IMR-90 (cell line): ENCODE results near the gene TJP1. TPM values are rescaled to one million over a fixed set of nuclear protein-coding genes. Genes with fewer than 3 reads are reported as not detected.

ENCODE experiments used
- ATAC-seq: fragments of 200-7000 bp; cut with Tn5 transposase; 2 replicates; pipeline ENCODE4 v1.9.1; 2020; ENCODE audit warnings: low read depth, mild to moderate bottlenecking, moderate library complexity
- BruUV-seq: library from RNA; stranded (reverse); fragments of 400-500 nt; replicated peaks from 2 replicates; lab custom pipeline; 2021; lab: Mats Ljungman, UMichigan
- CTCF ChIA-PET: fragments of 300-600 bp; formaldehyde crosslinking; extraction: SDS; loops from one replicate; lab custom pipeline; 2021; ENCODE audit warnings: antibody characterized with exemption; lab: Yijun Ruan, JAX
- POLR2A ChIA-PET: fragments of 300-600 bp; sonication (Branson Sonifier 250); formaldehyde crosslinking; loops from one replicate; lab custom pipeline; 2022; ENCODE audit warnings: antibody characterized with exemption; ENCODE audit not compliant: unreplicated experiment; lab: Charles Lee
- DNase-seq: peaks from one replicate; pipeline ENCODE4 v3.0.0; 2013
- H2AFZ ChIP-seq: replicated peaks from 2 replicates; pipeline ENCODE3; 2013; ENCODE audit warnings: low read length, mild to moderate bottlenecking; ENCODE audit not compliant: poor library complexity
- H2AK5ac ChIP-seq: 2 replicates; pipeline ENCODE4 v1.6.1; 2013; ENCODE audit warnings: low read depth, low read length, inconsistent platforms
- H2AK9ac ChIP-seq: replicated peaks from 2 replicates; pipeline ENCODE3; 2013; ENCODE audit warnings: mild to moderate bottlenecking, low read depth, low read length, moderate library complexity; ENCODE audit not compliant: poor library complexity
- H2BK120ac ChIP-seq: 2 replicates; pipeline ENCODE4 v1.6.1; 2013; ENCODE audit warnings: low read depth, low read length, inconsistent platforms
- H2BK15ac ChIP-seq: 3 replicates; pipeline ENCODE4 v1.6.1; 2013; ENCODE audit warnings: low read depth, low read length, inconsistent platforms
- H2BK20ac ChIP-seq: 2 replicates; pipeline ENCODE4 v1.6.1; 2013; ENCODE audit warnings: low read depth, mild to moderate bottlenecking, inconsistent platforms, low read length, moderate library complexity
- H2BK5ac ChIP-seq: 2 replicates; pipeline ENCODE4 v1.6.1; 2013; ENCODE audit warnings: mild to moderate bottlenecking, low read depth, low read length, inconsistent platforms; ENCODE audit not compliant: poor library complexity, severe bottlenecking
- H3K14ac ChIP-seq: replicated peaks from 2 replicates; pipeline ENCODE4 v1.6.1; 2013; ENCODE audit warnings: low read depth, low read length, inconsistent platforms
- H3K18ac ChIP-seq: 2 replicates; pipeline ENCODE4 v1.6.1; 2013; ENCODE audit warnings: low read depth, low read length, control low read depth
- H3K23ac ChIP-seq: 2 replicates; pipeline ENCODE4 v1.6.1; 2013; ENCODE audit warnings: low read depth, low read length, inconsistent platforms
- H3K27ac ChIP-seq: 2 replicates; pipeline ENCODE4 v1.5.1; 2013; ENCODE audit warnings: mild to moderate bottlenecking, control low read depth, low read length; ENCODE audit not compliant: insufficient read depth
- H3K27me3 ChIP-seq: 2 replicates; pipeline ENCODE4 v1.6.1; 2013; ENCODE audit warnings: low read length; ENCODE audit not compliant: control insufficient read depth, insufficient read depth
- H3K36me3 ChIP-seq: 2 replicates; pipeline ENCODE4 v1.6.1; 2013; ENCODE audit warnings: low read length, mixed read lengths; ENCODE audit not compliant: control insufficient read depth, insufficient read depth
- H3K4ac ChIP-seq: 2 replicates; pipeline ENCODE4 v1.6.1; 2013; ENCODE audit warnings: low read depth, low read length, inconsistent platforms
- H3K4me1 ChIP-seq: 2 replicates; pipeline ENCODE4 v1.6.1; 2013; ENCODE audit warnings: low read length, mixed read lengths; ENCODE audit not compliant: control insufficient read depth, insufficient read depth
- H3K4me2 ChIP-seq: 2 replicates; pipeline ENCODE4 v1.6.1; 2013; ENCODE audit warnings: low read depth, mild to moderate bottlenecking, control low read depth, low read length, moderate library complexity
- H3K4me3 ChIP-seq: 2 replicates; pipeline ENCODE4 v1.5.1; 2013; ENCODE audit warnings: low read depth, mild to moderate bottlenecking, control low read depth, low read length, moderate library complexity; ENCODE audit not compliant: insufficient read depth
- H3K56ac ChIP-seq: 2 replicates; pipeline ENCODE4 v1.6.1; 2013; ENCODE audit warnings: low read length, inconsistent platforms; ENCODE audit not compliant: insufficient read depth; ENCODE audit errors: extremely low read depth
- H3K79me1 ChIP-seq, 2 experiments: 2 replicates each; pipeline ENCODE4 v1.6.1; 2013; ENCODE audit warnings: low read length in 2 of 2, inconsistent platforms in 1 of 2, low read depth in 1 of 2
- H3K9ac ChIP-seq: 2 replicates; pipeline ENCODE4 v1.6.1; 2013; ENCODE audit warnings: low read depth, low read length, control low read depth
- H3K9me1 ChIP-seq: 2 replicates; pipeline ENCODE4 v1.6.1; 2013; ENCODE audit warnings: low read length, inconsistent platforms; ENCODE audit not compliant: insufficient read depth
- H3K9me3 ChIP-seq: 2 replicates; pipeline ENCODE4 v1.6.1; 2013; ENCODE audit warnings: low read length; ENCODE audit not compliant: control insufficient read depth, insufficient read depth
- H4K20me1 ChIP-seq: 2 replicates; pipeline ENCODE4 v1.6.1; 2013; ENCODE audit warnings: low read length, inconsistent platforms; ENCODE audit not compliant: insufficient read depth
- H4K5ac ChIP-seq: 2 replicates; pipeline ENCODE4 v1.6.1; 2013; ENCODE audit warnings: mild to moderate bottlenecking, low read depth, low read length, control low read depth
- H4K8ac ChIP-seq, 2 experiments: 2 replicates each; pipeline ENCODE4 v1.6.1; 2013; ENCODE audit warnings: low read depth in 2 of 2, low read length in 2 of 2, control low read depth in 1 of 2, inconsistent platforms in 1 of 2
- H4K91ac ChIP-seq: 2 replicates; pipeline ENCODE4 v1.6.1; 2013; ENCODE audit warnings: low read depth, low read length, inconsistent platforms; ENCODE audit not compliant: insufficient read depth
- BHLHE40 ChIP-seq: fragments of 150-350 bp; IDR thresholded peaks from 2 replicates; pipeline ENCODE4 v1.6.1; 2016; ENCODE audit warnings: mild to moderate bottlenecking, low read depth, low read length
- CEBPB ChIP-seq: IDR thresholded peaks from 2 replicates; pipeline ENCODE4 v1.6.1; 2012; ENCODE audit warnings: low read depth, low read length, improper control_type of control experiment
- CHD1 ChIP-seq: IDR thresholded peaks from 2 replicates; pipeline ENCODE4 v1.6.1; 2012; ENCODE audit warnings: low read depth, low read length, improper control_type of control experiment
- FOS ChIP-seq: fragments of 150-350 bp; IDR thresholded peaks from 2 replicates; pipeline ENCODE4 v1.6.1; 2016; ENCODE audit warnings: low read depth, low read length
- MAFK ChIP-seq: IDR thresholded peaks from 2 replicates; pipeline ENCODE4 v1.6.1; 2012; ENCODE audit warnings: low read depth, low read length, improper control_type of control experiment
- MAZ ChIP-seq: IDR thresholded peaks from 2 replicates; pipeline ENCODE4 v1.6.1; 2012; ENCODE audit warnings: low read depth, mild to moderate bottlenecking, low read length, improper control_type of control experiment, moderate library complexity, borderline replicate concordance
- MXI1 ChIP-seq: IDR thresholded peaks from 2 replicates; pipeline ENCODE4 v1.6.1; 2012; ENCODE audit warnings: low read depth, mild to moderate bottlenecking, low read length, moderate library complexity, borderline replicate concordance
- NFE2L2 ChIP-seq: fragments of 150-350 bp; IDR thresholded peaks from 2 replicates; pipeline ENCODE4 v1.6.1; 2016; ENCODE audit warnings: low read depth, mild to moderate bottlenecking, low read length
- POLR2A ChIP-seq: IDR thresholded peaks from 2 replicates; pipeline ENCODE4 v1.6.1; 2012; ENCODE audit warnings: mild to moderate bottlenecking, low read depth, low read length
- RAD21 ChIP-seq: IDR thresholded peaks from 2 replicates; pipeline ENCODE4 v1.6.1; 2012; ENCODE audit warnings: low read length, improper control_type of control experiment
- RCOR1 ChIP-seq: IDR thresholded peaks from 2 replicates; pipeline ENCODE4 v1.6.1; 2012; ENCODE audit warnings: mild to moderate bottlenecking, low read length, improper control_type of control experiment; ENCODE audit not compliant: insufficient replicate concordance
- RFX5 ChIP-seq: IDR thresholded peaks from 2 replicates; pipeline ENCODE4 v1.8.0; 2012; ENCODE audit warnings: low read depth, mild to moderate bottlenecking, low read length, moderate library complexity
- SMC3 ChIP-seq: fragments of 150-350 bp; IDR thresholded peaks from 2 replicates; pipeline ENCODE4 v1.6.1; 2016; ENCODE audit warnings: low read depth, mild to moderate bottlenecking, antibody characterized with exemption, low read length, moderate library complexity
- USF2 ChIP-seq: fragments of 150-350 bp; IDR thresholded peaks from 2 replicates; pipeline ENCODE4 v1.6.1; 2017; ENCODE audit warnings: mild to moderate bottlenecking, antibody characterized with exemption, low read length, low read depth
- WGBS, 2 experiments: methylation state at CpG; one replicate each; pipeline versions ENCODE4 v1.1.5 to v1.1.7; 2013; ENCODE audit warnings: missing lambda C conversion rate in 2 of 2; ENCODE audit not compliant: insufficient read length in 1 of 2; ENCODE audit errors: extremely low coverage in 2 of 2; 5-methylcytosine and 5-hydroxymethylcytosine counted together
- dilution Hi-C: fragments of 300-500 bp; cut with HindIII; formaldehyde crosslinking; loops from one replicate; pipeline ENCODE4 v1.14.3; 2018; ENCODE audit warnings: low sequenced_read_pairs; ENCODE audit not compliant: unreplicated experiment
- in situ Hi-C: fragments of 300-500 bp; cut with MboI; formaldehyde crosslinking; loops from 3 replicates; pipeline ENCODE4 v1.14.3; 2019; ENCODE audit warnings: low sequenced_read_pairs, inconsistent platforms, mixed read lengths
- intact Hi-C: fragments of 100-400 bp; cut with micrococcal nuclease; formaldehyde crosslinking; loops from 2 replicates; pipeline ENCODE4 v1.10.0; 2022
- polyA plus RNA-seq, 3 experiments: library from polyadenylated mRNA; depleted of rRNA; stranded (reverse); fragments of >200 nt; gene quantifications; 2 replicates each; pipeline ENCODE4 v1.2.3, GENCODE V29; 2012; ENCODE audit warnings: low replicate concordance in 1 of 3
- total RNA-seq: library from RNA; depleted of rRNA; stranded (reverse); fragments of >200 nt; gene quantifications from 2 replicates; pipeline ENCODE4 v1.2.3, GENCODE V29; 2012
- TF ChIP-seq, protein P1 (sequence below): conservative IDR thresholded peaks from 2 replicates; pipeline ENCODE4 v1.5.1; 2012; ENCODE audit warnings: mild to moderate bottlenecking, low read depth, low read length, improper control_type of control experiment
- TF ChIP-seq, protein P2 (sequence below): fragments of 150-350 bp; IDR thresholded peaks from 2 replicates; pipeline ENCODE4 v1.6.1; 2016; ENCODE audit warnings: low read depth, mild to moderate bottlenecking, low read length, moderate library complexity, borderline replicate concordance

The TJP1 gene
- total and polyA plus RNA-seq, 2 of the 4 experiments (the other 2 are of a cell fraction) = 42.2 to 43.4 TPM

DNA sequence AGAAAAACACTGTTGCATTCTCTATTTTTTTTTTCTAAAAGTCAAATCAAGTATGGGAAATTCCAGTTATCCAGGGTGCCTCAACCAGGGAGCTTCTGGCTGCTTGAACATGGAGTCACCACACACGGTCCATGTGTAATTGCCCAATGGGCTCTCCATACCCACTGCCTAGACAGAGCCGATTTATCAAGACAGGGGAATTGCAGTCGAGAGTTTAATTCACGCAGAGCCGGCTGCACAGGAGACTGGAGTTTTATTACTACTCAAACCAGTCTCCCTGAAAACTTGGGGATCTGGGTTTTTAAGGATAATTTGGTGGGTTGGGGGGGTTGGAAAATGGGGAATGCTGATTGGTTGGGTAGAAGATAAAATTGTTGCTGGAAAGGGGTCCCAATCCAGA is 149.8 kb downstream of the TJP1 start:
- Histone ChIP-seq H2AK9ac (no peak overlapping the region), H4K5ac (no peak overlapping the region), H3K4ac (no peak overlapping the region), H3K9me1 (peaks cover 11% of the 10 kb centered on the region; the same call in 1 of the 2 replicates), H3K23ac (no peak overlapping the region), H2BK20ac (no peak overlapping the region), H3K36me3 (no peaks in the 10 kb centered on the region), H3K56ac (no peak overlapping the region), H3K9me3 (no peaks in the 10 kb centered on the region), H3K27me3 (no peaks in the 10 kb centered on the region), H3K27ac (no peak overlapping the region), H2BK120ac (no peak overlapping the region), H3K9ac (no peak overlapping the region), H4K8ac (no peak overlapping the region), H2BK5ac (no peak overlapping the region), H2AK5ac (no peak overlapping the region), H3K4me1 (peaks cover 19% of the 10 kb centered on the region), H3K4me3 (no peak overlapping the region), H2BK15ac (no peak overlapping the region), H3K18ac (no peak overlapping the region), H4K20me1 (no peaks in the 10 kb centered on the region), H2AFZ (no peak overlapping the region), H3K79me1 (peaks cover 0 to 4% of the 10 kb centered on the region in 2 experiments; a peak in 1 of 4 replicates), H3K14ac (no peak overlapping the region), H4K91ac (no peak overlapping the region), H3K4me2 (no peak overlapping the region)
- ATAC-seq = no peak
- ChIA-PET CTCF (no interaction called here), POLR2A (no interaction called here)
- in situ Hi-C loops (loop anchor here (10.0 to 25.0 kb wide), 2 partner anchors 262 to 390 kb away; no protein-coding TSS in a partner anchor), intact Hi-C loops (no loop called here), dilution Hi-C loops (no loop called here)
- no peak for DNase-seq
- no peak for TF ChIP-seq FOS
- no peak for TF ChIP-seq SMC3
- TF ChIP-seq RAD21 = no peak
- TF ChIP-seq NFE2L2 = no peak
- TF ChIP-seq MAFK = no peak
- TF ChIP-seq POLR2A = no peak
- no peak for TF ChIP-seq CEBPB
- no peak for TF ChIP-seq MXI1
- no peak for TF ChIP-seq BHLHE40
- TF ChIP-seq, protein P1, sequence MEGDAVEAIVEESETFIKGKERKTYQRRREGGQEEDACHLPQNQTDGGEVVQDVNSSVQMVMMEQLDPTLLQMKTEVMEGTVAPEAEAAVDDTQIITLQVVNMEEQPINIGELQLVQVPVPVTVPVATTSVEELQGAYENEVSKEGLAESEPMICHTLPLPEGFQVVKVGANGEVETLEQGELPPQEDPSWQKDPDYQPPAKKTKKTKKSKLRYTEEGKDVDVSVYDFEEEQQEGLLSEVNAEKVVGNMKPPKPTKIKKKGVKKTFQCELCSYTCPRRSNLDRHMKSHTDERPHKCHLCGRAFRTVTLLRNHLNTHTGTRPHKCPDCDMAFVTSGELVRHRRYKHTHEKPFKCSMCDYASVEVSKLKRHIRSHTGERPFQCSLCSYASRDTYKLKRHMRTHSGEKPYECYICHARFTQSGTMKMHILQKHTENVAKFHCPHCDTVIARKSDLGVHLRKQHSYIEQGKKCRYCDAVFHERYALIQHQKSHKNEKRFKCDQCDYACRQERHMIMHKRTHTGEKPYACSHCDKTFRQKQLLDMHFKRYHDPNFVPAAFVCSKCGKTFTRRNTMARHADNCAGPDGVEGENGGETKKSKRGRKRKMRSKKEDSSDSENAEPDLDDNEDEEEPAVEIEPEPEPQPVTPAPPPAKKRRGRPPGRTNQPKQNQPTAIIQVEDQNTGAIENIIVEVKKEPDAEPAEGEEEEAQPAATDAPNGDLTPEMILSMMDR = no peak
- no peak for TF ChIP-seq RFX5
- TF ChIP-seq MAZ = no peak
- TF ChIP-seq, protein P2, sequence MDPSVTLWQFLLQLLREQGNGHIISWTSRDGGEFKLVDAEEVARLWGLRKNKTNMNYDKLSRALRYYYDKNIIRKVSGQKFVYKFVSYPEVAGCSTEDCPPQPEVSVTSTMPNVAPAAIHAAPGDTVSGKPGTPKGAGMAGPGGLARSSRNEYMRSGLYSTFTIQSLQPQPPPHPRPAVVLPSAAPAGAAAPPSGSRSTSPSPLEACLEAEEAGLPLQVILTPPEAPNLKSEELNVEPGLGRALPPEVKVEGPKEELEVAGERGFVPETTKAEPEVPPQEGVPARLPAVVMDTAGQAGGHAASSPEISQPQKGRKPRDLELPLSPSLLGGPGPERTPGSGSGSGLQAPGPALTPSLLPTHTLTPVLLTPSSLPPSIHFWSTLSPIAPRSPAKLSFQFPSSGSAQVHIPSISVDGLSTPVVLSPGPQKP = no peak
- TF ChIP-seq RCOR1 = no peak
- TF ChIP-seq USF2 = no peak
- TF ChIP-seq CHD1 = no peak
- no TSS peak for BruUV-seq
- no CpG with 5 or more reads among the region's 5 CpGs for WGBS, 2 experiments
